Activated CD8-positive, alpha-beta memory T cell treated with anti-CD3 and anti-CD28 coated beads for 4 hours (primary cell): Measurements from ENCODE around the gene CRTC3.
"Not testable (repeated sequence)": the region's sequence is repeated elsewhere in the genome, so short reads cannot be mapped to it uniquely, and the experiment has no call there.

Experiments used
- DNase-seq, 2 donors: peaks; one replicate each; pipeline ENCODE4 v3.0.0-alpha.2; 2020; ENCODE audit warnings: low read depth in 2 of 2

The CRTC3 gene

GRCh38 chr15:90623854-90624253 lies 94.1 kb downstream of the CRTC3 start:
- no peak for DNase-seq

- no peak for DNase-seq
Measured at GRCh38 chr15:90624278-90624981, 94.7 kb downstream of the CRTC3 start.

DNA sequence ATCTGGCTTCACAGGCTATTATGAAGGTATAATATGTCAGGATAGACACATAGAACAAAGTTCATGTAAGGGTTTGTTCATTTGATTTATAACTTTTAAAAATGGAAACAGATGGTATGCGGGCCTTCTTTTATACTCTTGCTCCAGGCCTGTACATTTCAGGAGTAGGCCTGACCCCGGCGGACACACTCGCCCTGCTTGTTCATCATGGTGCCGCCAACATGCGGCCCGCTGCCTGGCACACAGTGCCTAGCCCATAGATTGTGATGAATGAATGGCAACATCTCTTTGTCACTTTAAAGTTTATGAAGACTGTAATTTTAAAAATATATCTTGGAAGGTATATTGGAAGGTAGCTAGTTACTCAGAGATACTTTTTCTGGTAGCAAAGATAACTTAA lies 95.3 kb downstream of the CRTC3 start:
- no peak for DNase-seq

- DNase-seq, result no peak
Measured at GRCh38 chr15:90629217-90629616, 99.5 kb downstream of the CRTC3 start.

DNA sequence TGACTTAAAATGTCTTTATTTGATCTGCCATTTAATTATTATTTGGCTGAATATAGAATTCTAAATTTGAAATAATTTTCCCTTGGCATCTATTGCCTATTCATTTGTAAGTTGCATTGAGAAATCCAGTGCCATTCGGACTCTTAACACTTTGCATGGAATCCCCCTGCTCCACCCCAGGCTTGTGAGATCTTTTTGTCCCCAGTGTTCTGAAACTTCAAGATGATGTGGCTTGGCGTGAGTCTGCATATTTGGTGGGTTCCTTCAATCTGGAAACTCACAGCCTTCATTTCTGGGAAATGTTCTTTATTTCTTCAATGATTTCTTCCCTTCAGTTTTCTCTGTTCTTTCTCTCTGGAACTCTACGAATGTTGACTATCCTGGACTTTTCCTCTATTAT lies 103.6 kb downstream of the CRTC3 start:
- DNase-seq, result no peak

DNA sequence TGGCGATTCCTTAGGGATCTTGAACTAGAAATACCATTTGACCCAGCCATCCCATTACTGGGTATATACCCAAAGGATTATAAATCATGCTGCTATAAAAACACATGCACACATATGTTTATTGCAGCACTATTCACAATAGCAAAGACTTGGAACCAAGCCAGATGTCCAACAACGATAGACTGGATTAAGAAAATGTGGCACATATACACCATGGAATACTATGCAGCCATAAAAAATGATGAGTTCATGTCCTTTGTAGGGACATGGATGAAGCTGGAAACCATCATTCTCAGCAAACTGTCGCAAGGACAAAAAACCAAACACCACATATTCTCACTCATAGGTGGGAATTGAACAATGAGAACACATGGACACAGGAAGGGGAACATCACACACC lies 107.3 kb downstream of the CRTC3 start:
- DNase-seq, result not testable (repeated sequence)

GRCh38 chr15:90637693-90638092 lies 108.0 kb downstream of the CRTC3 start:
- no peak for DNase-seq

GRCh38 chr15:90638201-90638691 lies 108.5 kb downstream of the CRTC3 start:
- no peak for DNase-seq

DNA sequence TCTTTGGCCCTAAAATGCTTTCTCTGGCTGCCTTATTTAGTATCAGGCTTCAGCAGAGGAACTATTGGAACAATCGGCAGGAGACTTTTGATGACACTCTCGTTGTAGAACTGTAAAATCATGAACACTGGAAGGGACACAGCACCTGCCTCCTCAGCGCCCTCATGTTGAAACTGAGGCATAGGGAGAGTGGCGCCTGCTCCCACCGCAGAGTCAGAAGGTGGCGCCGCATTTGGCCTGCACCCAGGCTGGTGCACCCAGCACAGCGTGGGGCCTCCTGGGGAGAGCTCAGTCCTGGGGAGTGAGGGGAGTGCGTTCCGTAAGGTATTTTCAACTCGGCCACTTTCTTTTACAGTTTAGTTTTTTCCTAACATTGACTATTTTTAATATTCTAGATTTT lies 109.2 kb downstream of the CRTC3 start:
- DNase-seq, result no peak

DNA sequence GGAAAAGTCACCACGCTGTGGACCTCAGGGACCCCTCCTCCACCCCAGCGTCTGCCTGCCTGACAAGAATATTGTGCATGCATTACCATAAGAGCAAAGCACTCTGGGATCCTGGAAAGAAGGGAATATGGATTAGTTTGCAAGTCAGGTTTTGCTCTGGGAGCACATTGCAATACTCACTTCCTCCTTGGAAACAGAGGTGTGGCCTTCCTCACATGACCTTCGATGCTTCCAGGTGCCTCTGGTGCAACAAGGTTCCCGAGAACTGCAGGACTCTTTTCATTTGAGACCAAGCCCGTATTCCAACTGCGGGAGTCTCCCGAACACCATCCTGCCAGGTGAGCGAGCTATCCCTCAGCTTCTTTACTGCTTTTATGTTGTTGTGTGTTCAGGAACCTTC lies 111.1 kb downstream of the CRTC3 start:
- no peak for DNase-seq

- DNase-seq, result no peak
Measured at GRCh38 chr15:90641581-90642463, 112.1 kb downstream of the CRTC3 start.

DNA sequence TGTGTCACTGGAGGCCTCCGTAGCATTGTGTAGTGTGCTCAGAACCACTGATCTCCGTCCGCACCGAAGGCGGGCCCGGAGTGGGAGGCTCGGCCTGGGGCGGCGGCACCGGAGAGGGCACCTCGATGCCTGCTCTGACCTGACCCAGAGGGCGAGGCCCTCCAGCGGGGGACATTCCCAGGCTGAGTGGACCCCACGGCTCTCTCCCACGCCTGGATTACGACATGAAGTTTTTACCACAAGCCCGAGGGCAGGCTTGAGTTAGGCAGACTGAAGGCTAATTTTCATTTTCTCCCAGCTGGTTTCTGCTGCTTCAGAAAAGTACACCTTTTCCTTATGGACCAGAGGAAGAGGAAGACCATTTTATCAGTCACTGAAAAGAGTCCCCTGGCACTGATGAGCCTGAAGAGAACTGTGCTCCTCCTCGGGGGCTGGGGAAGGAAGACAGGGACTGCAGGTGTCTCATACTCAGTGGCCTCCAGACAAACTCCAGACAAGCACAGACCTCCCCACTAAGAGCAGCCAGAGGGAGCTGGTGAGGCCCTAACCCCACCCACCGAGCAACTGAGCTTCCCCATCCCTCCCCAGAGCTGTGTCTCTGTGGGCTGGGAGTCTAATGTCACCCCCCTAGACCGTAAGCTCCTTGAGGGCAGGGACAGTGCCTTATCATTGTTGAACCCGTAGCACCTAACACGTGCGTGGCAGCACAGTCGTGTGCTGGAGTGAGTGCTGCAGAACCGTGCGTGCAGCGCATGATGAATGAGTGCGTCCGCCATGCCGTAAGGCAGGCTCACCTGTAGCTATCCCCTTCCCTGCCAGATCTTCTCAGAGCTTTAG lies 113.0 kb downstream of the CRTC3 start:
- no peak for DNase-seq

DNA sequence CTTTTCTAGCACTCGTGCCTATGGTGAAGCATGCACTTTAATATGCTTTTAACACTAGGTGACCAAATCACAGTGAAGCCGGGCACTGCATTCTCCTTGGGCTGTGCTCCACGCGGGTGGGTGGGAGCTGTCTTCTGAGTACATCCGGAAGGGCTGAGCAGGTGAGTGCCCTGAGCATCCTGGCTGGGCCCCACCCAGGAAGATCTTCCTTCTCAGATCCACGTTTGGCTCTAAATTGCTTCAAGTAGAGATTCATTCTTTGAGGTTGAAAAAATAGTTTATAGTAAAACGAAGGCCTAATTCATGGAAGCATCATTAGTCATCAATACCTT lies 113.5 kb downstream of the CRTC3 start:
- DNase-seq, result no peak

GRCh38 chr15:90644526-90644925 lies 114.8 kb downstream of the CRTC3 start:
- DNase-seq, result no peak

DNA sequence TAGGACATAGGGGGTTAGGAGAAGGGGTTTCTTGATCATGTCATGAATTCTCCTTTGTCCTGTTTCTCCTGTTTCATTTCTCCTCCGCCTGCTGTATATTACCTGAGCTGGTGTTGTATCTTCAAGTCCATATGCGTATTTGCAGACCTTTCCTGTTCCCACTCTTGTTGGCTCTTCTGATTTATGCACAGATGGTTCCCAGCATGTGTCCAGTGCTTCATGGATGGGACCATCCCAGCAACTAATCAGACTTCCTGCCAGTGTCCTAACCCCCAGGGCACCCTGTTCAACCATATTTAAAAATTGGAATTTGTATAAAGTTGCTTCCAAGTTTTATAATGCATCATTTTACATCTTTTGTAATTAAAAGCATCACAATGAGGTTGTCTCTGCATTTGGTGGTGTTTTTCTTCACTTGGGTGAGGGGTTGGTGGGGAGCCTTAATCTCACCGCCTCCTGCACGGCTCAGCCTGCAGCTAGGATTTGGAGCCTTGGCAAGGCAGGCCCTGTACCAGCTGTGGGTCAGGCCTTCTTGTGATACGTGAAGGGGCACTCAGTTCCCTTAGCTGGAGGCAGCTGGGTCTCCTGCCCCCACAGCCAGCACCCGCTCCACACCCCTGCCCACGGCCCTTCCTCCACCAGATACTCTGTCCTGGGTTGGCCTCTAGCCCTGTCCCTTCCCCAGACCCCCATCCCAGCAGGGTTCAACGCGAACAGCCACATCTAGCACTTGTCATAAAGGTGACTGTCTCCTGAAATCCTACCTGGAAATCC lies 115.4 kb downstream of the CRTC3 start:
- no peak for DNase-seq

DNA sequence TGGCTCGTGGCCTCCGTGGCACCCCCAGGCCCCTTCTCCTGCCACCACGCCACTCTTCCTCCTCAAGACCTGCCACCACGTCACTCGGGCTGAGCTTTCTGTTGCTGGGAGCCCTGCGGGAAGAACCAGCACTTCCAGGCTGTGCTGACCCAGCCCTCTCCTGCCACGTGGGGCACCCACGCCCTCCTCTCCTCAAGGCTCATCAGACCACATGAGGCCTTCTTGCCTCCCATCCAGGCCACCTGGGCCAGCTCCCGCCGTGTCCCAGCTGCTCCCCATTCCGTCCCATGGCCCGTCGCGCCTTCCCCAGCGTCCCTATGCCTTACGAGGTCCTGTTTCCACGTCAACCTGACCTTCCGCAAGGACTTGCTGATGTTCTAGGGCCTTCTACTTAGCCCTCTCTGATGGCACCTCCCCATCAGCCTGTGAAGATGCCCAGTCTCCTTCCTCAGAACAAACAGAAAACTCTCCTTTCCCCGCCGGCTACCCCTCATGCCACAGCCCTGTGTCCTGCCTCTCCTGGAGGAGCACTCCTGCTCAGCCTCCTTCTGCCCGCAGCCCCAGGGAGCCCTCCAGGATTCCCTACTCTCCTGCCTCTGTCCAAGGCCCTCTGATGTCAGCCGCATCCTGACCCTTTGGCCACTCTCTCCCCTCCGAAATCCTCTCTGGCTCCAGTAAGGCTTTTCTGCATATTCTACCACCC lies 116.3 kb downstream of the CRTC3 start:
- no peak for DNase-seq

DNA sequence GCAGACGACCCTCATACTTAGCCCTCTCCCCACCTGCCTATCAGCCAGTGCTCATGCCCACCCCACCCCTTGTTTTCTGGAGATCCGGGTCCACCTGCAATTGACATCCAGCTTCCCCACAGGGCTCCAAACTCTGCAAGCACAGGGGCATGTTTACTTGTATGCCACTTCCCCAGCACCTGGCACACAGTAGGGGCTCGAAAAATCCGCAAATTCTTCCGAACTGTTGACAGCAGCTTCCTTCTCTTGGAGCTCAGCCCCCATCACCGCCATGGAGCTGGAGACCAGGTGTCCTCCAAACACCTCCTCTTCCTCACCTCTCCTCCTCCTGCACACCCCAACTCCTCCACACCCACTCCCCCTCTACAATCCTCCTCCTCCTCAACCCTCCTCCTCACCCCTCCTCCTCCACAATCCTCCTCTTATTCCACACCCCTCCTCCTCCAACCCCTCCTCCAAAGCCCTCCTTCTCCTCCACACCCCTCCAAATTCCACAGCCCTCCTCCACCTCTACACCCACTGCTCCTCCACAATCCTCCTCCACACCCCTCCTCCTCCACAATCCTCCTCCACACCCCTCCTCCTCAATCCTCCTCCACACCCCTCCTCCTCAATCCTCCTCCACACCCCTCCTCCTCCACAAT lies 117.1 kb downstream of the CRTC3 start:
- no peak for DNase-seq

- no peak for DNase-seq
Measured at GRCh38 chr15:90647326-90647725, 117.6 kb downstream of the CRTC3 start.

GRCh38 chr15:90648137-90649070 lies 118.7 kb downstream of the CRTC3 start:
- DNase-seq, result peak; percentile 23 to 25
